GOT3 (cell line): ENCODE measurements around the gene TBCD.

Source experiments
- DNase-seq: peaks from one replicate; lab custom pipeline; 2025; ENCODE audit warnings: mixed read lengths; lab: John Stamatoyannopoulos, UW

Gene TBCD

DNA sequence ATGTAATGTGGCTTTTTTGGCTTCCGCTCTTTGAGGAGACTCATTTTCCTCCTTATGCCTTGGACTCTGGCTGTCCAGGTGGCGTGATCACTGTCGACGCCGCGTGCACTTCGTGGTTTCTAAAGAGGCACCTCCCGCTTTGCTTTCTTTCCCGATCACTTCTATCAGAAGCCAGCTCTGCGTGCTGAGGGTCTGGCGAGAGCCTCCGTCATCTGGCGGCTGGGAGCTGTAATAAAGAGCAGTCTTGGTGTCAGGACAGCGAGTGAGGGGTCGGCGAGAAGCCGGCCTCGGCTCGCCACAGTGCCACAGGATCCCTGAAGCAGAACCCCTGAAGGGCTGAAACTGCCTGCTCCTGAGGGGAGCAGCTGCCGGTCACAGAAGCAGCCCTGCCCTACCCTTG, 80.5 kb downstream of the TBCD start:
- DNase-seq, result no peak

DNA sequence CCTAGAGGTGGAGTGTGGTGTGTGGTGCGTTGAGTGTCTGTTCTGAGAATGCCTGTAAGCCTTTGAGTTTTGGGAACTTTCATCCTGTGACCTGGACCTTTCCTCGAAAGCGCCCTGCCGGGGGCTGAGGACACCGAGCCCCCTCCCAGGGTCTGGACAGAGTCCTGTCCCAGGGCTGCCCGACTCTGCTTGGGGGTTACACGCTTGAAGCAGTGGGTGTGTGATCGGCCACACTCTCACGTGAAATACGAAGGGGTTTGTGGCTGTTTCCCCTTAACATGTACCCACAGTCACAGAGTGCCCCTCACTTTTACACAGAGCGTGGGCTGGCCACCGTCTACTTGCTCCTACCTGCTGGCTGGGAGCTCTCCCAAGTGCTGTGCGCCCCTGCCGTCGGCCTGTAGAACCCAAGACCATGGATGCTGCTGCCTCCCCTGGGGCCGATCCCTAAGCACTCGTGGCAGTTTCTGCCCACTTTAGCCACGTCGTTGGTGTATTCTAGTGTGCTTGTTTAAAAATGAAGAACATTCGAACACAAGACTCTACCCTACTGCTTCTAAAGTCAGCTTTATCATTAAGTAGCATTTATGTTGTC, 81.1 kb downstream of the TBCD start:
- DNase-seq, result no peak

DNA sequence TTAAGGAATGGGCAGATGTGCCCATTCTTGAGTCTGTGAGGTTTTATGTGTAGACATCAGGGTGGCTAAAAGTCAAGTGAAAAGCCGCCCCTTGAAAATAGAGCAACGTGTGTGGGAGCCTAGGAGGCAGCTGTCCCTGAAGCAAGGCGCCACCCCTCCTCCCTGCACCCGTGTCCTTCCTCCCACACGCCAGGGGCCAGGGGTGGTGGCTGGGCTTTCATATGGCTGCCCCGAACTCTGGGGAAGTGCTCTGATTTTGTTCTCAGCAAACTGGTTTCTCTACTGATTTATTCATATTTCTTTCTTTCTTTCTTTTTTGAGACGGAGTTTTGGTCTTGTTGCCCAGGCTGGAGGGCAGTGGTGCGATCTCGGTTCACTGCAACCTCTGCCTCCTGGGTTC, 83.3 kb downstream of the TBCD start:
- DNase-seq, result no peak

DNA sequence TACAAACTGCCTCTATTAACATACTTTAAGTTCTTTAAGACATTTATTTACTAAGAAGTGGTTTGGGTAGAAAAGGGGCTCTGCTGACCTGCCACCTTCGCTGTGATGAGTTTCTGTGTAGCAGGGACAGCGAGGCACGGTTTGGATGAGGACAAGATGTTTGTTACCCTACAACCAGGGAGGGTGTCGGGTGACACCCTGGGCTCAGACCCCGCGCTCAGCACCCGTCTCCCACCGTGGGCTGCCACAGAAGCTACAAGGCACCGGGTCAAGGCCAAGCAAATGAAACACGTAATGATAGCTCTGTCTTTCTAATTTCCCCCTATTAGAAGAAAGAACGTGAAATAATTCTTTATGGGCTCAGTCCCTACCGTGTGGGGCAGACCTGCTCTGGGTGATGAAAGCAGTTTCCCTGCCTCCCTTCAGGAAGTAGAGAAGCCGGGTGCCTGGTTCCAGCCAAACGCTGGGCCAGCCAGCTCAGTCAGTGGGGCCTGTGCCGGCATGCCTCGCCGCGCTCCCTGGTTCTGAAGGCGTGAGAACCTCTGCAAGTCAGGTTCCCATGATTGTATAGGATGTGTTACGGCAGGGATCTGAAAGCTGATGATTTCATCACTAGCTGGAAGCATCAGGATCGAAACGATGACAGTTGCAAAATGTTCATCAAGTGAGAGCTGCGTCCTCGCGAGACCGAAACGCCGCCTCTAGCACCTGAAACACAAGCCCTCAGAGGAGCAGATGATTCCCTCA, 84.1 kb downstream of the TBCD start:
- no peak for DNase-seq

DNA sequence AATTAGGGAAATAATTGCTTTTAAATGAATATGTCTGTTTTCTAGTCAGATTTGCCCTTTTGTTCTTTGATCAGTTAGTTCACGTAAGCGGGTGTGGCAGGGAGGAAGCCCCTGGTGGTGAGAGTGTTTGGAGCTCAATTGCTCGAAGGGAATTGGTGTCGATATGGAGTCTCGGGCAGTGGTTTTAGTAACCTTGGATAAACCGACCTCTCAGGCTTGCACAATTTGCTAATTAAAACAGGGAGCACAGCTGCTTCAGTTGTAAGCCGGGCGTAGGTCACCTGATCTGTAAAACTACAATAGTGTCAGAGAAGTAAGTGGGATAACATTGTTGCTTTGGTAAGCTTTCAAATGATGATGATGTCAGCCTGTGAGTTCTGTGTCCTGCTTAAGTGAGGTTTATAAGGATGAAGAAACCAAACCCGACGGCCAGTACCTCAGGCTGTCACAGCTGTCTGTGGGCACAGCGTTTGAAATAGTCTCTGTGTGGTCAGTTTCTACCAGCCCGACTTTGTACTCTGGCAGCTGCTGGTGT, 85.0 kb downstream of the TBCD start:
- no peak for DNase-seq

DNA sequence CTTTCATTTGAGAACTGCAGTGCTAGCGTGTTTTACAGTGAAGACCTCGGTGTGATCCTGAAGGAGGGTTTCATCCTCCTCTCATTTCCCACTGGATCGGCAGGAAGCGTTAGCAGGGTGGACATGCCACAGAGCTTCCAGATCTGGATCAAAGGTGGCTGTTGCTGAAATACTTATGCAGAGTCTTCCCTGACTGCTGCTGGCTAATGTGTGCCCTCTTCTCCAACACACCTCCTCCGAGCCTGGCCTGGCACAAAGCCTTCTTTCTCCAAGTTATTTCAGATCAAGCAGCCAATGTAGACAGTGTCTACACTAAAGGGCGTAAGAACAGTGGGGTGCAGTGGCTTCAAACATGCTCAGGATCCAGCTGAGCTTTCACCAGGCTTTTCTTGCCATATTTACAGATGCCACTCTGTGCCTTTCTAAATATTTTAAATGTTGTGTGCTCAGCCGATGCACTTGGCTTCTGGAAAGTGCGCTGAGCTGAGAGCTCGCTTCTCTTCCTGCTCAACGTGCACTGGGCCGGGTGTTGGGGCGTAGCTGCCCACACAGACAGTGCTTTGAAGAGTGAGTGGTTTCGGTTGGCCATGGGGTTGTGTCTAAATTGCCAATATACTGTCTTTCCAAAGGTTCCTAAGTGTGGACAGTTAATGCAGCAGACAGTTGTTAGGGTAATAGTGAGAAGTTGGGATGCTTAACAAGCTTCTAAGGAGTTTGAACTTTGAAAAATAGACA, 85.9 kb downstream of the TBCD start:
- DNase-seq, result no peak

DNA sequence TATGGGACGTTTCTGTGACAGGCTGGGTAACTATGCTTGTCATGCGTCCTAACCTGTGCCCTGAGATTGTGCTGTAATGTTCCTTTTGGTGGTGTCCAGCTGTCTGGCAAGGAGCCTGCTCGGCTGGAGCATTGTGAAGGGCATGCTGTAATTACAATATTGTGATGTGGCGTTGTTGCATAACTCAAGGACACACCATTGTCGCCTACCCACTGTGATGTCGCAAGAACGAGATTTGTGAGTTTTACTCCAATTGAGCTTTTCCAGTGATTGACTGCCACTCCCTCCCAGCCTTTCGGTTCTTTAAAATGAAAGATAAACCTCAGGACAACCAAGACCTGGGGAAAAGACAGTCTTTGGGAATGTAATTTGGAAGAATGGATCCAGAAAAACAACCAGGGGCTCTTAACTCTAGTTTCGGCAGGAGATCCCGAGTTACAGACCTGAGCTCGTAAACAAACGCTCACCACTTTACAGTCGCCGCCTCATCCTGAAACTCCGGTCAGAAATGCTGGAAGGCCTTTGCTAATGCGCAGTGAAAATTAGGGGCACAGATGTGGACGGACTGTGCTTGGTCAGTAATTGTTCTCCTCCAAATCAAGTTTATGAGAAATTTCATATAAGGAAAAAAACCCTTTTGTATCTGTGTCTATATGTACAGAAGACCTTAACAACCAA, 86.7 kb downstream of the TBCD start:
- DNase-seq, result no peak

DNA sequence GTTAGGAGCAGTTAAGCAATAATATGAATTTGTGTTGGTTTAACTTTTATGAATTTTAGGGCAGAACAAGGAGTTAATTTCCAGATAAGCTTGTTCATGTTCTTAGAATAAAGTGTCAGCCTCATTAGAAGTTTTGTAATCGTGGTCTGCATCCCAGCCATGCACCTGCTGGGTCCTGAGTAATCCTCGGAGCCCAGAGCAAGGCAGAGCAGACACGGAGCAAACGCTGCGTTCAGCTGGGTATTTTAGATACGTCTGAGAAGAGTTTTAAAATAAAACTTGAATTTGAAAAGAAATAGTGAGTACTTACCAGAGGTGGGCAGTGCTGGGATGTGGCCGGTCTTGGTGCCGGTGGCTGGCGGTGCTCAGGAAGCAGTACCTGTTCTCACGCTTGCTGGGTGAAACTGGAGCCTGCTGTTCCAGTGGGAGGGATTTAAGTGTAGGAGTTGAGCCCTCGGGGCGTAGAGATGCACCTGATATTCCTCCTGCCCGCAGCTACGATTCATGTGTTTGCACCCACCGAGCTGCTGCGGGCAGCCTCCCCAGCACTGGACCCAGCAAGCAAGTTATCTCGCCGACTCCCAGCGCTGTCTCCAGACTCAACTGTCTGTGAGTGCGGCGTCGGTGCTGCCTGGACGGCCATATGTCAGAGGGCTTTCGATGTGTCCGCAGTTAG, 87.9 kb downstream of the TBCD start, which contains the start of gene ZNF750:
Gene ZNF750, minus strand, starts transcription at position 406 of the 676 bp plus-strand sequence. CDS start 7,568 bp downstream, outside the sequence.
- no peak for DNase-seq

DNA sequence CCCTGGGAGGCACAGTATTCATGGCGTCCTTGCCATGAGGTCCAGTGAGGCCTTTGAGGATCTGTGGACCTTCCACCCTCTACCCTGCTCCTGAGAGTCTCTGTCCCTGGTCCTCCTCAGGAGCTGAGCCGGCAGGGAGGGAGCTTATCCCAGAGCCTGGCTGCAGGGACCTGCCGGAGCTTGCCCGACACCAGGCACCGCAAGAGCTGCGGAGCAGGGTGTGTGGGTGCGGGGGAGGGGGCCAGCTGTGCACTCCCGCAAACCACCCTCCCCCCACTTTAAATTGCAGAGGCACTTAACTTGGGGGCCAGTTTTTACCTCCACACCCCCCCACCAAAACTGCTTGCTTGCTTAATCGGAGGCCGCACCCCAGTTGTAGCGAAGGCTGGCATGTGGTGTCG, 88.6 kb downstream of the TBCD start:
- no peak for DNase-seq

DNA sequence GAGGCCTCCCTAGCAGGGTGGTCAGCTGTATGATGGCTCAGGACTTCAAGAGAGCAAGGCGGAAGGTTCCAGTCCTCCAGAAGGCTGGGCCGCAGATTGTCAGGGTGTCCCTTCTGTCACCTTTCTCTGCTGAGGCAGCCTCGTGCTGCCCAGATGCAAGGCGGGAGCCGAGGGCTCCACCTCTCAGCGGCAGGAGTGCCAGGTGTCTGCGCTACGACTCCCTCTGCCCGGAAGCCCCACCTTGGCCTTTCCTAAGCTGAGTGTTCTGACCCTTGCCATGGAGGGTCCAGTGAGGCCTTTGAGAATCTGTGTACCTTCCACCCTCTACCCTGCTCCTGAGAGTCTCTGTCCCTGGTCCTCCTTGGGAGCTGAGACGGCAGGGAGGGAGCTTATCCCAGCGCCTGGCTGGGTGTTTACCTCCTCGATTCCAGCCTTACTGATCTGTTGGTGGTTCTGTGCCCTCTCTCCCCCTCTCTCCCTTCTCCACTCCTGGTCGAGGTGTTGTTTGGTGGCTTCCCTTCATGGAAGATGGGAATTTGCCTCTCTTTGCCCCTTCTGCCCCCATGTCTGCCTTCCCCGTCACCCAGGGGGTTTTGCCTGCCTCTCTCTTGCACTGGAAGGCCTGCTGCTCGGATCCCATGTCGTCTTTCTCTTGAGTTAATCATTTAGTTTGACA, 90.2 kb downstream of the TBCD start:
- no peak for DNase-seq

DNA sequence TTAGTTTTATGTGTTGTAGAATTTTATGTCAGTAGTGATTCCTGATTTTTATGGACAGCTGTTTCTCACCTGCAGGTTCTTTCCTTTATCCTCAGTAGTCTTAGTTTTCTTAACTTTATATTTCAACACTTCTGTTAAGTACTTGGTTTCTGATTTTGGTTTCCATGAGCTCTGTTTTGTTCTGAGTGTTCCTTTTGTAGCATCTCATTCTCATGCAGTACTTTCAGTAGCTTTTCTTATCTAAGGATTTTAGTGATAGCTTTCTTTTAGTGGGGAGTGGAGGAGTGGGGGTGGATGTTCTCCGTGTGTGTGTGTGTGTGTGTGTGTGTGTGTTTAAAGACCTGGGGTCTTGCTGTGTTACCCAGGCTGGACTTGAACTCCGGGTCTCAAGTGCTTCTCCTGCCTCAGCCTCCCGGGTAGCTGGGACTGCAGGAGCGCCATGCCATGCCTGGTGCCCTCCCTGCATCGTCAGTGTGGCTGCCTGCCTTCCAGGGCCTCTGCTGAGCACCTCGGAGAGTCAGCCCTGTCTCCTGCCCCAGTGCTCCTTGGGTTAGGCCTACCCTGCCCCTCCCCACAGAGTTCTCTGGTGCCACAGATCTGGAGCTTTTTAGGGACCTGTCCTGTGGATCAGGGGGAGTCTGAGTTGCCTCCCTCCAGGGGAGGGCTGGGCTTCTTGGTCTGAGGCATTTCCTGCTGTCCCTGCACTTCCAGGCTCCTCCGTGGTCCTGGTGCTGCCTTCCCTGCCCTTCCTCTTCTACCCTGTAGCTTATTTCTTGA, 92.2 kb downstream of the TBCD start:
- DNase-seq, result no peak

DNA sequence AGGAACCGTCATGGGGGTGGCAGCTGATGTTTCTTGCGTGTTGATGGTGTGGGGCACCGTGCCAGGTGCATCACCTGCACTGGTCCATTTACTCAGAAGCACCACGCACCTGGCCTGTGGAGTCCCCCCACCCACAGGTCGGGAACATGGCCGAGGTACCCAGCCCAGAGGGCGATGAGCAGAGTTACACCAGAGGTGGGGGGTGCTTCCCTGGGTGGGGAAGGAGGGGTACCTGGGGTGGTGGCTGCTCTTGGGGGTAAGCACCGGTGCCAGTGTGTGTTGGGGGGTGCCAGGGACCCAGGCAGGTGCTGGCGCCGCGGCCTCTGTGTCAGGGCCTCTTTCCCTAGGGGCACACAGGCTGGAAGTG, 92.9 kb downstream of the TBCD start:
- no peak for DNase-seq

DNA sequence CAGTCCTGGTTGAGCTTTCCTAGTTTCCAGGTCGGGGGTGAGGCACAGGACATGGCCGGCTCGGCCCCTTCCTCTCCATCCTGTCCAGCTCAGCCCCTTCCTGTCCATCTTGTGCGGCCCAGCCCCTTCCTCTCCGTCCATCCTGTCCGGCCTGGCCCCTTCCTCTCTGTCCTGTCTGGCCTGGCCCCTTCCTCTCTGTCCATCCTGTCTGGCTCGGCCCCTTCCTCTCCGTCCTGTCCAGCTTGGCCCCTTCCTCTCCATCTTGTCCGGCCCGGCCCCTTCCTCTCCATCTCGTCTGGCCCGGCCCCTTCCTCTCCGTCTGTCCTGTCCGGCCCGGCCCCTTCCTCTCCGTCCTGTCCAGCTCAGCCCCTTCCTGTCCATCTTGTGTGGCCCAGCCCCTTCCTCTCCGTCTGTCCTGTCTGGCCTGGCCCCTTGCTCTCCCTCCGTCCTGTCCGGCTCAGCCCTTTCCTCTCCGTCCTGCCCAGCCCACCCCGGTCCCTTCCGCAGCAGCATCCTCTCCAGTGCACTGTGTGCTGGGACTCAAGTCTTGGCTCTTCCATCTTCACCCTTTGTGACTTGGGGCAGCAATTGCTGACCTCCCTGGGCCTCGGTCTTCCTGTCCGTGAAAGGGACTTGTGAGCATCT, 93.4 kb downstream of the TBCD start:
- DNase-seq, result no peak

DNA sequence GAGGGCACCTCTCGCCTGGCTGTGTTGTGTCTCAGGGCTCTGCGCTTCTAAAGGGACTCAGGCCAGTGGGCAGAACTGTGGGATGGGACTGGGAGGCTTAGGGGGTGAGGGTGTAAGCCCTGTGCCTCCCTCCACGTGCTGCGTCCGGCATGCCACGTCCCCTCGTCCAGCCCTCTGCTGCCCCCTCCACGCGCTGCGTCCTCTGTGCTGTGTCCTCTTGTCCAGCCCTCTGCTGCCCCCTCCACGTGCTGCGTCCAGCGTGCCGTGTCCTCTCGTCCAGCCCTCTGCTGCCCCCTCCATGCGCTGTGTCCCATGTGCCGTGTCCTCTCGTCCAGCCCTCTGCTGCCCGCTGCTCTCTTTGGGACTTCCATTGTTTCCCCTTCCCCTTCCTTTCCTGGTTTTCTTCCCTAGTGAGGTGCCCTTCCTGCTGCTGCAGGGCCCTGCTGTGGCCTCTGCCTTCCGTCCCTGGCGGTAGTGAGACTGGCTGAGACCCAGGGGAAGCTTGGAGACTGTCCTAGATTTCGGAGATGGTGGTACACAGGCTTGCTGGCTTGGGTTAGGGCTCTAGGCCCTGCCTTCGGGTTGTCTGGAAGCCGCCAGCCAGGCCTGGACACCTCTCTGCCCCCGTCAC, 94.3 kb downstream of the TBCD start:
- no peak for DNase-seq

DNA sequence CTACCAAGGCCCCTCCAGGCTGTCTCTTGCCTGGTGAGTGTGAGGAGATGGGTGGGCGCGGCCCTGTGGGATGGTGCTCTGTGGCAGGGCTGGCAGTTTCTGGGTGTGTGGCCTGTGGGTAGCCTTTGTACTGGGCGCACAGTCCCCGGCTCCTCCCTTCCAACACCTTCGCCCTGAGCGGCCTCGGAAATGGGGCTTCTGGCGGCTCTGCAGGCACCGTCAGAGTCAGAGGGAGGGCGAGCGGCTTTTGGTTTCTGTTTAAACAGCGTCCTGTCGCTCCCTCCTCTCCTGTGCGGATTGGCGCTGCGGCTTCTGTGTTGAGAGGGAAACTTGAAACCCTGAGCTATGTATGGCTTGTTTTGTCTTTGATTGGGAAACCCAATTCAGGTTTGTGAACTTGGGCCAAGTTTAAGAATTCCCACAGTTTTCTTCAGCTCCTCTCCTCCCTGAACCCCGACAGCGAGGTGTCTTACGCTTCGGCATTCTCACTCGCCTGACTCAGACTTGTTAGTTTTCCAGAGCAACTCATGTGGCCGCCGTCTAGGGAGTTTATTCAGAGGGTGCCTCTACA, 96.2 kb downstream of the TBCD start:
- DNase-seq, result no peak

DNA sequence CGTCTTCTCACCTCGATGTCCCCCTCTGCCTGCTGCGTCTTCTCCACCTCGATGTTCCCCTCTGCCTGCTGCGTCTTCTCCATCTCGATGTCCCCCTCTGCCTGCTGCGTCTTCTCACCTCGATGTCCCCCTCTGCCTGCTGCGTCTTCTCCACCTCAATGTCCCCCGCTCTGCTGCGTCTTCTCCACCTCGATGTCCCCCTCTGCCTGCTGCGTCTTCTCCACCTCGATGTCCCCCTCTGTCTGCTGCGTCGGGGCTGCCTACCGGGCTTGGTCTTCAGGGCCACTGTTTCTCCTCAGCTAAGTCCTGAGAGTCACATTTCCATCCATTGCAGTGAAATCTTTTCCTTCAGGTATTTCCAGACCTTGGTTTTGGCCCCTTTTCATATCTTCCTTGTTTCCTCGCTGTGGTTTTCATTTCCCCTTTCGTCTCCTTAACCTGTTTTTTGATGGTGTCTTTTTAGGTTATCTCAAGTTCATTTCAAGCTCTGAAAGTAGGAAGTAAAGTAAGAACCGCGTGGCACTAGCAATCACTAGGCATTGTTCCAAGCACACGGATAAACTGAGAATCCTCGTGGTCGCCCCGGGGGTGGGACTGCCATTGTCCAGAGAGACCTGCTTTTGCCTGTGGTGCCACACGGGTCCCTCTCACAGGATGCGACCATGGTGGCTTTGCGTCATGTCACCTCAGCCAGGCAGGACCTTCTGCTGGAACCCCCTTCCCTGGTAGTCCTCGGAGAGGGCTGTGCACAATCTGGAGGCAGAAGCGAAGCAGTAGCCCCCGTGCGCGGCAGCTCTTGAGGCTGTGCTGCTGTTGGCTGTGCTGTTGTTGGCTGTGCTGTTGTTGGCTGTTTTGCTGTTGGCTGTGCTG, 97.4 kb downstream of the TBCD start:
- no peak for DNase-seq

DNA sequence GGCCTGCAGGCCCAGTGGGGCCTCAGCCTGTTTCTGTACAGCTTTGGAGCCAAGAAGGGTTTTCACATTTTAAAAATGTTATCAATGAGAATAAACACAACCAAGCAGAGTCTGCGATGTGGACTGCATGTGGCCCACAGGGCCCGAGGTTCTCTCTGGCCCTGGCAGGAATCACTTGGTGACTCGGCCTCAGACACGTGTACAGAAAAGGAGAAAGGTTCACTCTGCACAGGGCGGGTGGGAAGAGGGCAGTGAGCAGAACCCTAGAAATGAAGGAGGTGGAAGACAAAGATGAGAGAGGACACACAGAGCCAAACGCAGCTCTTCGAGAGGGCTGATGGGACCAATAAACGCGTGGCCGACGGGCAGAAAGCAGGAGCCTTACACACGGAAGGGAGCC, 99.5 kb downstream of the TBCD start:
- no peak for DNase-seq

DNA sequence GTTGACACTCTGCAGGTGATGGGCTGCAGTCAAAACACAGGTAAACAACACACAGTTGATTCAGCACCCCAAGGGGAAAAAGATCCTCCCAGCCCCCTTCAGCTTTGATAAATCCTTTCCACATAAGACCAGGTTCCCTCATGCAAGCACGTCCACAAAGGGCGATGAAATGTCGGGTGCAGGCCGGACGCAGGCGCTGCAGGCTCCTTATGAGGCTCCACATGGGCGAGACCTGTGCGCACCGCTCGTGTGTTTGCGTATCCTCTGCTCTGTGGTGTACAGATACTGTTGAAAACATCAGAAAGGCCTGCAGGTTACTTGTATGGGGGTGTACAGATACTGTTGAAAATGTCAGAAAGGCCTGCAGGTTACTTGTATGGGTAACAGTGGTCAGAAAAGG, 102.4 kb downstream of the TBCD start:
- no peak for DNase-seq
